ENCODE results near the gene PCDH7. TPM values are rescaled to one million over a fixed set of nuclear protein-coding genes. Genes with fewer than 3 reads are reported as not detected.

Gene PCDH7
- total RNA-seq, 1 donor from 2014 or later = 72.3 TPM

DNA sequence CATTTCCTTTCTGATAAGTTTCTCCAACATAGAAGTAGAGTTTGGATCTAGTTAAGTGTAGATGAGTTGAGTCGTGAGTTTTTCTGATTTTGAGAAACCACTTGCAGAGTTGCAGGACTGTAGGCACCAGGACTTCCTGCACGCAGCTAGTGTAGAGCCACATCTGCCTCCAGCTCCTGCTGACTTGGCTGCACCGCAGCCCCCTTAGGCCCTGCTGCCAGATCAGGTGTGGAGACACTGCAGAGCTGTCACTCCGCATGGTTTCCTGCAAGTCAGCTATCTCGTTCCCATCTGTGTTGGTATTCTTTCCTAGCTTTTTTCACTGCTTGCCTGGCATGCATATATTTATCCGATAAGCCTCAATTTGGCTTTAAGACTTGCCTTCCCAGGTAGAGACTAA is 48.9 kb downstream of the PCDH7 start:
- H3K27me3 Mint-ChIP-seq (ENCODE audit: low read depth) = no peaks in the 10 kb centered on the region

DNA sequence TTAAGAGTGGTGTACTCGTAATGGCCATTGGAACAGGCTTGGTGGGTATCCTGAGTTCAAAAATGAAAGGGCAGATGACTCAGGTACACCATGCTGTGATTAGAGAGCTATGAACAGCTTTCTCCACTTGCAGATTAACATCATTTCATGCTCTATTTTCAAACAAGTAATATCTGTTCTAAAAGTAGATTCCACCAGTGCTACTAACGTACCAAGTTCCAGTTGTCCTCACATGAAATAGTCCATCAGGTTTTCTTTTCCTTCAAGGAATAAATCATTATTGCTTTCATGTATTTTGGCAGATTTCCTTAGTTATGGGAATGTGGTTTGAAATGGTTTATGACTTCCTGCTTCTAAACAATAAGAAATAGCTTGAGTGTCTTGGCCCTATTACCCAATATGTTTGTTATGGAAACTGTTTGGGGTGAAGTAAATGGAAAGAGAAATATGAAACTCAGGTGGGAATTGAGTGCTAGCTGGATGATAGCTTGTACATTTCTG is 49.9 kb downstream of the PCDH7 start:
- peak overlapping the region; percentile 68 for H3K27ac Mint-ChIP-seq (ENCODE audit: unreplicated experiment)
- no peaks in the 10 kb centered on the region for H3K36me3 Mint-ChIP-seq (ENCODE audit: low read depth)
- H3K4me1 Mint-ChIP-seq (ENCODE audit: low read depth) = peaks cover 50% of the 10 kb centered on the region
- no peak overlapping the region for H3K4me3 Mint-ChIP-seq (ENCODE audit: unreplicated experiment)
- no peaks in the 10 kb centered on the region for H3K9me3 Mint-ChIP-seq (ENCODE audit: low read depth)
- H3K27me3 Mint-ChIP-seq (ENCODE audit: low read depth) = no peaks in the 10 kb centered on the region
- TF ChIP-seq, protein P1, sequence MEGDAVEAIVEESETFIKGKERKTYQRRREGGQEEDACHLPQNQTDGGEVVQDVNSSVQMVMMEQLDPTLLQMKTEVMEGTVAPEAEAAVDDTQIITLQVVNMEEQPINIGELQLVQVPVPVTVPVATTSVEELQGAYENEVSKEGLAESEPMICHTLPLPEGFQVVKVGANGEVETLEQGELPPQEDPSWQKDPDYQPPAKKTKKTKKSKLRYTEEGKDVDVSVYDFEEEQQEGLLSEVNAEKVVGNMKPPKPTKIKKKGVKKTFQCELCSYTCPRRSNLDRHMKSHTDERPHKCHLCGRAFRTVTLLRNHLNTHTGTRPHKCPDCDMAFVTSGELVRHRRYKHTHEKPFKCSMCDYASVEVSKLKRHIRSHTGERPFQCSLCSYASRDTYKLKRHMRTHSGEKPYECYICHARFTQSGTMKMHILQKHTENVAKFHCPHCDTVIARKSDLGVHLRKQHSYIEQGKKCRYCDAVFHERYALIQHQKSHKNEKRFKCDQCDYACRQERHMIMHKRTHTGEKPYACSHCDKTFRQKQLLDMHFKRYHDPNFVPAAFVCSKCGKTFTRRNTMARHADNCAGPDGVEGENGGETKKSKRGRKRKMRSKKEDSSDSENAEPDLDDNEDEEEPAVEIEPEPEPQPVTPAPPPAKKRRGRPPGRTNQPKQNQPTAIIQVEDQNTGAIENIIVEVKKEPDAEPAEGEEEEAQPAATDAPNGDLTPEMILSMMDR (IDR thresholded peaks at IDR 0.05) = no peak
- DNase-seq (ENCODE audit: low spot score) = no peak

More for the DNA sequence above, 48.9 kb downstream of the PCDH7 start:
- Mint-ChIP-seq H3K36me3 (ENCODE audit: low read depth) (no peaks in the 10 kb centered on the region), H3K4me1 (ENCODE audit: low read depth) (peaks cover 50% of the 10 kb centered on the region), H3K27ac (ENCODE audit: unreplicated experiment) (no peak overlapping the region), H3K9me3 (ENCODE audit: low read depth) (no peaks in the 10 kb centered on the region), H3K4me3 (ENCODE audit: unreplicated experiment) (no peak overlapping the region)
- no peak for DNase-seq (ENCODE audit: low spot score)
- TF ChIP-seq, protein P1 (IDR thresholded peaks at IDR 0.05) = no peak

DNA sequence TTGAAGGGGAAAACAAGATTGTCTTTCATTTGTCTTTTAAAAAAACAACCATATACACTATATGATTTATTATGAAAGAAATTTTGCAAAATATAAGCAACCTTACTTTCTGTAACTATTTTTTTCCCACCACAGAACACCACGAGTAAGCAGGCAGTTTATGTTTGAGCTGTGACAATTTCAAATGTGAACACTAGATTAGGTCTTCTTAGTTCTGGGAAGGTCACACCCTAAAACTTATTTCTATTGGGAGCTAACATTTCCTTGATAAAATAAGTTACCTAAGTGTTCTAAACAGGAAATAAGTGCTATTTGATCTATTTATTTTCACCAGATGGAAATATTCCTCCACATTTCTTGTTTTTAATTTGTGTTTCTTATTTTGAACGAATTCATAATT is 50.6 kb downstream of the PCDH7 start:
- Mint-ChIP-seq H3K27me3 (ENCODE audit: low read depth) (no peaks in the 10 kb centered on the region), H3K9me3 (ENCODE audit: low read depth) (no peaks in the 10 kb centered on the region), H3K4me1 (ENCODE audit: low read depth) (peaks cover 50% of the 10 kb centered on the region), H3K27ac (ENCODE audit: unreplicated experiment) (no peak overlapping the region), H3K36me3 (ENCODE audit: low read depth) (no peaks in the 10 kb centered on the region), H3K4me3 (ENCODE audit: unreplicated experiment) (no peak overlapping the region)
- no peak for DNase-seq (ENCODE audit: low spot score)
- TF ChIP-seq, protein P1 (IDR thresholded peaks at IDR 0.05) = no peak

DNA sequence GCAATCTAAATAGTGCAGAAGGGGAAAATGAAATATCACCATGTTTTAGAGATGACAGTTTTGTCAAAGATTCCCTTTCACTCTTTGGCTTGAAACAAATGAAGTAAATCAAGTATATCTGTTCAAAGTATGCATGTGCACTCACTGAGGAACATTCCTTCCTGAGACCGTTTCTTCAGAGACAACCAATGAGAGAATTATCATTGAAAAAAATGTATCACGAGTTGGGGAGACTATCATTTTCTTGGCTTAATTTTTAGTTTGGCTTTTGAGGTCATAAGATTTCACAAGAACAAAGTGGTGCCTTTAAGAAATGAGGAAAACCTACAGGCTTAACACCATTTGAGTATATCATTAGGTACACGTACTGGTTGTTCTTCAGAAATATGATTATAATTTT is 56.3 kb downstream of the PCDH7 start:
- H3K4me3 Mint-ChIP-seq (ENCODE audit: unreplicated experiment) = no peak overlapping the region
- no peaks in the 10 kb centered on the region for H3K36me3 Mint-ChIP-seq (ENCODE audit: low read depth)
- DNase-seq (ENCODE audit: low spot score) = no peak

DNA sequence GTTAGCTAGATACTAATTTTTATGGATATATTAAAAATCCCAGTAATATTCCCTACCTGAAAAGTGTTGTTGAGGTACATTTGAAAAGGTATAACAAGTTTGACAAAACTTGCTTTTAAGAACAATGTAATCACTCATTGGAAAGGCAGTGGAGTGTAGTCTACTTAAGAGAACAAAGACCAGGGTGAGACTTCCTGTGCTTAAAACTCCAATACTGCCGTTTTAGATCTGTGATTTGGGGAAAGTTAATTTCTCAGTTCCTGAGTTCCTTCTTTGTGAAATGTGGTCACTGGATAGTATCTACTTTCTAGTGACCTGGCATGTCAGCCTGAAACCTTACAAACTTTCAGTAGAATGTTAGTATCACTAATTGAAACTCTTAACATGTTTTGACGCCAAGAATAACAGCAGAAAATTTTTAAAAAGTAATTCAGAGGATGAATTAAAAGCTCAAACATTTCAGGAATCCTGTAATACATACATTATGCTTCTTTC is 56.8 kb downstream of the PCDH7 start:
- Mint-ChIP-seq H3K36me3 (ENCODE audit: low read depth) (no peaks in the 10 kb centered on the region), H3K4me1 (ENCODE audit: low read depth) (peaks cover 38% of the 10 kb centered on the region), H3K27ac (ENCODE audit: unreplicated experiment) (peak overlapping the region; percentile 73), H3K4me3 (ENCODE audit: unreplicated experiment) (no peak overlapping the region), H3K9me3 (ENCODE audit: low read depth) (no peaks in the 10 kb centered on the region), H3K27me3 (ENCODE audit: low read depth) (no peaks in the 10 kb centered on the region)
- TF ChIP-seq, protein P1 (IDR thresholded peaks at IDR 0.05) = no peak
- DNase-seq (ENCODE audit: low spot score) = no peak

More for the DNA sequence above, 56.3 kb downstream of the PCDH7 start:
- Mint-ChIP-seq H3K27me3 (ENCODE audit: low read depth) (no peaks in the 10 kb centered on the region), H3K4me1 (ENCODE audit: low read depth) (peaks cover 38% of the 10 kb centered on the region), H3K9me3 (ENCODE audit: low read depth) (no peaks in the 10 kb centered on the region), H3K27ac (ENCODE audit: unreplicated experiment) (peak overlapping the region; percentile 73)
- TF ChIP-seq, protein P1 (IDR thresholded peaks at IDR 0.05) = no peak

Measured in chondrocyte (in vitro differentiated cells).